Measurements from ENCODE around the gene NTRK2. TPM values are rescaled to one million over a fixed set of nuclear protein-coding genes. Genes with fewer than 3 reads are reported as not detected.

The NTRK2 gene
- total RNA-seq, 1 donor from 2014 or later: 0.36 TPM

- intact Hi-C loops (cut with micrococcal nuclease): no loop called here
Measured at GRCh38 chr9:84929068-84929467, 259.5 kb downstream of the NTRK2 start.

- intact Hi-C loops (cut with micrococcal nuclease): no loop called here
Measured at GRCh38 chr9:84932915-84933527, 263.5 kb downstream of the NTRK2 start.

GRCh38 chr9:84935528-84936117 lies 266.1 kb downstream of the NTRK2 start:
- intact Hi-C loops (cut with micrococcal nuclease): no loop called here

GRCh38 chr9:84937180-84937579 lies 267.7 kb downstream of the NTRK2 start:
- intact Hi-C loops (cut with micrococcal nuclease): no loop called here

- intact Hi-C loops (cut with micrococcal nuclease): no loop called here
Measured at GRCh38 chr9:84937581-84937980, 268.1 kb downstream of the NTRK2 start.

GRCh38 chr9:84939774-84940173 lies 270.2 kb downstream of the NTRK2 start:
- intact Hi-C loops (cut with micrococcal nuclease): no loop called here

- intact Hi-C loops (cut with micrococcal nuclease): no loop called here
Measured at GRCh38 chr9:84940294-84940693, 270.8 kb downstream of the NTRK2 start.

GRCh38 chr9:84941792-84942191 lies 272.3 kb downstream of the NTRK2 start:
- intact Hi-C loops (cut with micrococcal nuclease): no loop called here

- intact Hi-C loops (cut with micrococcal nuclease): no loop called here
Measured at GRCh38 chr9:84943482-84944050, 274.0 kb downstream of the NTRK2 start.

- intact Hi-C loops (cut with micrococcal nuclease): no loop called here
Measured at GRCh38 chr9:84945878-84946538, 276.5 kb downstream of the NTRK2 start.

- intact Hi-C loops (cut with micrococcal nuclease): no loop called here
Measured at GRCh38 chr9:84947412-84947972, 278.0 kb downstream of the NTRK2 start.

- intact Hi-C loops (cut with micrococcal nuclease): no loop called here
Measured at GRCh38 chr9:84949258-84949657, 279.7 kb downstream of the NTRK2 start.

GRCh38 chr9:84949971-84950370 lies 280.4 kb downstream of the NTRK2 start:
- intact Hi-C loops (cut with micrococcal nuclease): no loop called here

- intact Hi-C loops (cut with micrococcal nuclease): no loop called here
Measured at GRCh38 chr9:84950879-84951811, 281.6 kb downstream of the NTRK2 start.

- intact Hi-C loops (cut with micrococcal nuclease): no loop called here
Measured at GRCh38 chr9:84953252-84953773, 283.8 kb downstream of the NTRK2 start.

- intact Hi-C loops (cut with micrococcal nuclease): loop anchor here (1.0 kb wide), 1 partner anchor 257 kb away; no protein-coding TSS in a partner anchor
Measured at GRCh38 chr9:84953797-84954705, 284.5 kb downstream of the NTRK2 start.

- intact Hi-C loops (cut with micrococcal nuclease): no loop called here
Measured at GRCh38 chr9:84955155-84955554, 285.6 kb downstream of the NTRK2 start.

- intact Hi-C loops (cut with micrococcal nuclease): no loop called here
Measured at GRCh38 chr9:84955971-84956370, 286.4 kb downstream of the NTRK2 start.

GRCh38 chr9:84959339-84959738 lies 289.8 kb downstream of the NTRK2 start:
- intact Hi-C loops (cut with micrococcal nuclease): no loop called here
